ENCODE results near the gene CTNNA1. TPM values are rescaled to one million over a fixed set of nuclear protein-coding genes. Genes with fewer than 3 reads are reported as not detected.

Gene CTNNA1
- total RNA-seq, 1 experiment from 2014 or later = 401 TPM

GRCh38 chr5:138849882-138850281 lies 96.7 kb downstream of the CTNNA1 start:
- no peak for DNase-seq (ENCODE audit: low spot score)

GRCh38 chr5:138850865-138851435 lies 97.7 kb downstream of the CTNNA1 start:
- no peak for DNase-seq (ENCODE audit: low spot score)

- no peak for DNase-seq (ENCODE audit: low spot score)
These were observed 99.9 kb downstream of the CTNNA1 start for GRCh38 chr5:138853132-138853531.

GRCh38 chr5:138867011-138867410 lies 113.8 kb downstream of the CTNNA1 start:
- DNase-seq (ENCODE audit: low spot score) = no peak

- no peak for DNase-seq (ENCODE audit: low spot score)
These were observed 115.8 kb downstream of the CTNNA1 start for GRCh38 chr5:138869038-138869437.

GRCh38 chr5:138869763-138870500 lies 116.7 kb downstream of the CTNNA1 start:
- DNase-seq (ENCODE audit: low spot score) = no peak

- DNase-seq (ENCODE audit: low spot score) = no peak
These were observed 117.4 kb downstream of the CTNNA1 start for GRCh38 chr5:138870611-138871010.

- peak; percentile 14 for DNase-seq (ENCODE audit: low spot score)
These were observed 119.7 kb downstream of the CTNNA1 start for GRCh38 chr5:138872841-138873465.

- DNase-seq (ENCODE audit: low spot score) = no peak
These were observed 120.4 kb downstream of the CTNNA1 start for GRCh38 chr5:138873466-138874221.

GRCh38 chr5:138874241-138874640 lies 121.0 kb downstream of the CTNNA1 start:
- DNase-seq (ENCODE audit: low spot score) = no peak

GRCh38 chr5:138874771-138875551 lies 121.7 kb downstream of the CTNNA1 start, which contains the start of gene LRRTM2:
LRRTM2 (minus strand) TSS chr5:138875335; CDS start chr5:138874911, 424 bp downstream.
- DNase-seq (ENCODE audit: low spot score) = peak; percentile 53

GRCh38 chr5:138875552-138875875 lies 122.3 kb downstream of the CTNNA1 start:
- DNase-seq (ENCODE audit: low spot score) = no peak

GRCh38 chr5:138875946-138876345 lies 122.7 kb downstream of the CTNNA1 start:
- no peak for DNase-seq (ENCODE audit: low spot score)

GRCh38 chr5:138876811-138877210 lies 123.6 kb downstream of the CTNNA1 start:
- DNase-seq (ENCODE audit: low spot score) = no peak

GRCh38 chr5:138878437-138879235 lies 125.4 kb downstream of the CTNNA1 start:
- DNase-seq (ENCODE audit: low spot score) = no peak

- no peak for DNase-seq (ENCODE audit: low spot score)
These were observed 130.0 kb downstream of the CTNNA1 start for GRCh38 chr5:138883211-138883610.

- no peak for DNase-seq (ENCODE audit: low spot score)
These were observed 130.9 kb downstream of the CTNNA1 start for GRCh38 chr5:138884094-138884493.

- no peak for DNase-seq (ENCODE audit: low spot score)
These were observed 131.3 kb downstream of the CTNNA1 start for GRCh38 chr5:138884554-138884953.

- DNase-seq (ENCODE audit: low spot score) = no peak
These were observed 136.8 kb downstream of the CTNNA1 start for GRCh38 chr5:138889994-138890393.

GRCh38 chr5:138890644-138891043 lies 137.4 kb downstream of the CTNNA1 start:
- no peak for DNase-seq (ENCODE audit: low spot score)

GRCh38 chr5:138895918-138896317 lies 142.7 kb downstream of the CTNNA1 start:
- DNase-seq (ENCODE audit: low spot score) = no peak
